Hematopoietic multipotent progenitor cell treated with erythropoietin and hydrocortisone succinate and interleukin-3 and kit ligand, for 17 days (in vitro differentiated cells): ENCODE data around the gene KRT40.

Source experiments
- DNase-seq: peaks from one replicate; pipeline ENCODE4 v3.0.0-alpha.2; 2015; ENCODE audit warnings: low spot score

Gene KRT40

GRCh38 chr17:40996829-40997228 is 12.7 kb upstream of the KRT40 start:
- no peak for DNase-seq

- no peak for DNase-seq
Measured at GRCh38 chr17:40995116-40995515, 11.0 kb upstream of the KRT40 start.

GRCh38 chr17:40993839-40994238 is 9.7 kb upstream of the KRT40 start, which contains the start of gene KRTAP3-3:
TSS of gene KRTAP3-3 (minus strand) at chr17:40994164. CDS start at chr17:40994097, 67 bp downstream.
- DNase-seq = no peak

GRCh38 chr17:40993084-40993483 is 9.0 kb upstream of the KRT40 start:
- DNase-seq = no peak

GRCh38 chr17:40992666-40993065 is 8.5 kb upstream of the KRT40 start:
- DNase-seq = no peak

- no peak for DNase-seq
Measured at GRCh38 chr17:40986920-40987319, 2.8 kb upstream of the KRT40 start.

GRCh38 chr17:40981115-40981514 is 3.0 kb downstream of the KRT40 start:
- no peak for DNase-seq

- no peak for DNase-seq
Measured at GRCh38 chr17:40980596-40980995, 3.5 kb downstream of the KRT40 start.

GRCh38 chr17:40980117-40980516 is 4.0 kb downstream of the KRT40 start:
- no peak for DNase-seq

- no peak for DNase-seq
Measured at GRCh38 chr17:40978575-40979151, 5.5 kb downstream of the KRT40 start.

GRCh38 chr17:40975516-40975915 is 8.6 kb downstream of the KRT40 start:
- no peak for DNase-seq

GRCh38 chr17:40974366-40974765 is 9.8 kb downstream of the KRT40 start:
- no peak for DNase-seq

GRCh38 chr17:40967582-40967981 is 16.5 kb downstream of the KRT40 start:
- no peak for DNase-seq

GRCh38 chr17:40966848-40967247 is 17.3 kb downstream of the KRT40 start, which contains the start of gene KRT39:
TSS of gene KRT39 (minus strand) at chr17:40966948. CDS start at chr17:40966856, 92 bp downstream.
- DNase-seq = no peak

- no peak for DNase-seq
Measured at GRCh38 chr17:40963838-40964237, 20.3 kb downstream of the KRT40 start.

GRCh38 chr17:40962059-40962561 is 22.0 kb downstream of the KRT40 start:
- DNase-seq = no peak

- no peak for DNase-seq
Measured at GRCh38 chr17:40961591-40961990, 22.5 kb downstream of the KRT40 start.

GRCh38 chr17:40960144-40960543 is 24.0 kb downstream of the KRT40 start:
- DNase-seq = no peak

GRCh38 chr17:40958086-40958953 is 25.8 kb downstream of the KRT40 start:
- no peak for DNase-seq

GRCh38 chr17:40956401-40957254 is 27.5 kb downstream of the KRT40 start:
- DNase-seq = no peak

GRCh38 chr17:40953881-40954280 is 30.2 kb downstream of the KRT40 start:
- no peak for DNase-seq

GRCh38 chr17:40952661-40953060 is 31.5 kb downstream of the KRT40 start:
- DNase-seq = no peak
